DND-41 (cell line): ENCODE results near the gene ENTPD5.
"Not testable (repeated sequence)": the region's sequence is repeated elsewhere in the genome, so short reads cannot be mapped to it uniquely, and the experiment has no call there.

Experiments
- ATAC-seq: fragments of 200-7000 bp; cut with Tn5 transposase; 3 replicates; pipeline ENCODE4 v1.9.1; 2021; ENCODE audit warnings: low read depth; ENCODE audit not compliant: insufficient read depth
- DNase-seq: peaks from one replicate; pipeline ENCODE4 v3.0.0-alpha.2; 2020
- H2AFZ ChIP-seq: 2 replicates; pipeline ENCODE4 v1.6.0; 2012; ENCODE audit warnings: low read depth, low read length
- H3K27ac ChIP-seq: 2 replicates; pipeline ENCODE4 v1.5.1; 2012; ENCODE audit warnings: low read length, inconsistent platforms
- H3K27me3 ChIP-seq: fragments of 200-600 bp; sonication (generic); 2 replicates; pipeline ENCODE4 v1.6.0; 2012; ENCODE audit warnings: low read length, mild to moderate bottlenecking, inconsistent platforms; ENCODE audit not compliant: insufficient read depth, poor library complexity
- H3K36me3 ChIP-seq: 2 replicates; pipeline ENCODE4 v1.5.1; 2012; ENCODE audit warnings: low read length, inconsistent platforms; ENCODE audit not compliant: insufficient read depth
- H3K4me1 ChIP-seq: 2 replicates; pipeline ENCODE4 v1.5.1; 2012; ENCODE audit warnings: mild to moderate bottlenecking, low read length; ENCODE audit not compliant: insufficient read depth
- H3K4me2 ChIP-seq: 2 replicates; pipeline ENCODE4 v1.6.0; 2012; ENCODE audit warnings: mild to moderate bottlenecking, moderate library complexity, low read length, inconsistent platforms; ENCODE audit not compliant: insufficient read depth
- H3K4me3 ChIP-seq, 2 experiments: fragments of 200-600 bp in 1 of 2; shearing (Covaris generic) in 1 of 2; 2 replicates each; pipeline ENCODE4 v1.5.1; 2012 to 2016; ENCODE audit warnings: inconsistent platforms in 2 of 2, low read length in 2 of 2, mild to moderate bottlenecking in 2 of 2, low read depth in 1 of 2, moderate library complexity in 1 of 2
- H3K79me2 ChIP-seq: 2 replicates; pipeline ENCODE4 v1.6.0; 2012; ENCODE audit warnings: low read length, inconsistent platforms; ENCODE audit not compliant: insufficient read depth
- H3K9ac ChIP-seq: 2 replicates; pipeline ENCODE4 v1.6.0; 2012; ENCODE audit warnings: low read depth, mild to moderate bottlenecking, inconsistent platforms, low read length, moderate library complexity
- H3K9me3 ChIP-seq: 2 replicates; pipeline ENCODE4 v1.5.1; 2012; ENCODE audit warnings: low read length, moderate library complexity, mild to moderate bottlenecking, inconsistent platforms; ENCODE audit not compliant: insufficient read depth, severe bottlenecking
- H4K20me1 ChIP-seq: 2 replicates; pipeline ENCODE4 v1.6.0; 2012; ENCODE audit warnings: low read length; ENCODE audit not compliant: insufficient read depth
- CTCF ChIP-seq: IDR thresholded peaks from 2 replicates; pipeline ENCODE4 v1.5.1; 2012; ENCODE audit warnings: borderline replicate concordance, low read length, moderate library complexity, mild to moderate bottlenecking; ENCODE audit not compliant: poor library complexity, severe bottlenecking; ENCODE audit errors: extremely low read depth
- EZH2 ChIP-seq: IDR thresholded peaks from 3 replicates; pipeline ENCODE4 v1.6.1; 2012; ENCODE audit warnings: borderline replicate concordance, low read depth, mild to moderate bottlenecking, moderate library complexity, low read length, inconsistent platforms; ENCODE audit not compliant: severe bottlenecking

Gene ENTPD5

GRCh38 chr14:74014299-74014698 lies 4.8 kb downstream of the ENTPD5 start:
- H3K79me2 ChIP-seq: peaks cover 4% of the 10 kb centered on the region
- no peak overlapping the region for H3K4me2 ChIP-seq
- H2AFZ ChIP-seq: no peak overlapping the region
- TF ChIP-seq EZH2: no peak
- TF ChIP-seq CTCF: no peak
- H3K9ac ChIP-seq: no peak overlapping the region
- no peaks in the 10 kb centered on the region for H4K20me1 ChIP-seq
- no peak overlapping the region for H3K4me3 ChIP-seq
- ATAC-seq: no peak
- peaks cover 9% of the 10 kb centered on the region for H3K4me1 ChIP-seq
- H3K36me3 ChIP-seq: peaks cover 17% of the 10 kb centered on the region
- no peaks in the 10 kb centered on the region for H3K9me3 ChIP-seq
- no peaks in the 10 kb centered on the region for H3K27me3 ChIP-seq
- DNase-seq: no peak
- no peak overlapping the region for H3K27ac ChIP-seq

- H3K27ac ChIP-seq: no peak overlapping the region
- H2AFZ ChIP-seq: no peak overlapping the region
- H3K36me3 ChIP-seq: peaks cover 32% of the 10 kb centered on the region
- H3K79me2 ChIP-seq: no peaks in the 10 kb centered on the region
- TF ChIP-seq CTCF (no peak), EZH2 (no peak)
- no peak overlapping the region for H3K9ac ChIP-seq
- no peak overlapping the region for H3K4me3 ChIP-seq
- ATAC-seq: no peak
- H3K4me2 ChIP-seq: no peak overlapping the region
- H3K4me1 ChIP-seq: no peaks in the 10 kb centered on the region
- DNase-seq: no peak
- H3K9me3 ChIP-seq: no peaks in the 10 kb centered on the region
- no peaks in the 10 kb centered on the region for H4K20me1 ChIP-seq
- no peaks in the 10 kb centered on the region for H3K27me3 ChIP-seq
These were observed 10.1 kb downstream of the ENTPD5 start for GRCh38 chr14:74008843-74009499.

GRCh38 chr14:74005664-74006063 lies 13.4 kb downstream of the ENTPD5 start:
- H3K79me2 ChIP-seq, DNase-seq, H3K4me3 ChIP-seq, H3K4me1 ChIP-seq, H3K27ac ChIP-seq, ATAC-seq, H3K27me3 ChIP-seq, H3K4me2 ChIP-seq, H4K20me1 ChIP-seq, H3K9ac ChIP-seq, H2AFZ ChIP-seq, H3K9me3 ChIP-seq: not testable (repeated sequence)
- peaks cover 20% of the 10 kb centered on the region for H3K36me3 ChIP-seq

- H3K9ac ChIP-seq: no peak overlapping the region
- no peaks in the 10 kb centered on the region for H4K20me1 ChIP-seq
- no peak overlapping the region for H3K4me3 ChIP-seq
- no peaks in the 10 kb centered on the region for H3K9me3 ChIP-seq
- H3K27ac ChIP-seq: no peak overlapping the region
- no peak for ATAC-seq
- TF ChIP-seq EZH2: no peak
- TF ChIP-seq CTCF: no peak
- no peak for DNase-seq
- H3K36me3 ChIP-seq: peaks cover 12% of the 10 kb centered on the region; the same call in 1 of the 2 replicates
- no peaks in the 10 kb centered on the region for H3K79me2 ChIP-seq
- H3K4me2 ChIP-seq: no peak overlapping the region
- no peak overlapping the region for H2AFZ ChIP-seq
- no peaks in the 10 kb centered on the region for H3K4me1 ChIP-seq
- no peaks in the 10 kb centered on the region for H3K27me3 ChIP-seq
These were observed 20.4 kb downstream of the ENTPD5 start for GRCh38 chr14:73998726-73999125.
